Measurements from ENCODE around the gene GALNTL6. TPM values are rescaled to one million over a fixed set of nuclear protein-coding genes. Genes with fewer than 3 reads are reported as not detected.

GALNTL6 gene
- total RNA-seq, 1 experiment from 2014 or later = not detected

DNA sequence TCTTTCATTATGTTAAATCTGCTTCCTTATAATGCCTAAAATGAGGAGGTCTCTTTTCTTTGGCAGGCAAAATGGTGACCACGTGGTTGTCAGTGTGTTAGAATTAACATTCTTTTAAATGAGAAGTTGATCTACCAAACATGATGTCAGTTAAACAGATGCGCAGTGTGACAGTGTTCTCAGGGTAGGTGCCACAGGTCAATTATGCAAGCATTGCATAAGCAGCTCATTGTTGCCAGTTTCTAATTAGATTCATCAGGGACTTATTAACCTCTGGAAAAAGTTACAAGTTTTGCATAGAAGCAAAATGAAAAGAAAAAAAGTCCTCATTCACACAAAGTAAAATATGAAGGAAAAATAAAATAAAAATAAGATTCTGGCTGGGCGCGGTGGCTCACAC lies 1031.4 kb downstream of the GALNTL6 start:
- Histone ChIP-seq H2BK120ac (ENCODE audit: low read depth, low read length, poor library complexity, severe bottlenecking) (no peak overlapping the region), H3T11ph (ENCODE audit: low read length) (no peak overlapping the region), H4K91ac (ENCODE audit: insufficient read length, low read depth, low read length) (no peak overlapping the region), H3K14ac (ENCODE audit: insufficient read depth, low read length) (no peak overlapping the region), H2AK5ac (ENCODE audit: insufficient read length, low read length) (no peak overlapping the region), H2BK20ac (ENCODE audit: low read depth, low read length, poor library complexity, severe bottlenecking) (no peak overlapping the region), H3K9ac (ENCODE audit: extremely low read depth, insufficient read length, low read length) (no peak overlapping the region), H3K4me2 (ENCODE audit: insufficient read depth, insufficient read length, low read length) (no peak overlapping the region), H2BK15ac (ENCODE audit: low read depth, low read length) (no peak overlapping the region), H2AFZ (ENCODE audit: low read length) (no peak overlapping the region), H3K4me1 (ENCODE audit: insufficient read depth, low read length) (no peaks in the 10 kb centered on the region), H3K27me3 (ENCODE audit: insufficient read depth, low read length) (no peaks in the 10 kb centered on the region), H3K56ac (ENCODE audit: insufficient read length, low read depth, low read length) (no peak overlapping the region), H3K23me2 (ENCODE audit: insufficient read length, low read depth, low read length, poor library complexity, severe bottlenecking) (no peaks in the 10 kb centered on the region), H3K79me1 (ENCODE audit: insufficient read depth, low read depth, low read length, poor library complexity, severe bottlenecking) (no peaks in the 10 kb centered on the region), H2BK12ac (ENCODE audit: insufficient read length, low read depth, low read length) (no peak overlapping the region), H4K8ac (replicated peaks; ENCODE audit: insufficient read length, low read depth, low read length) (no peak overlapping the region), H3K23ac (ENCODE audit: insufficient read length, low read depth, low read length) (no peak overlapping the region), H3K4ac (ENCODE audit: low read depth, low read length) (no peak overlapping the region), H4K20me1 (ENCODE audit: control insufficient read depth, insufficient read depth, insufficient read length) (no peaks in the 10 kb centered on the region), H3K9me3 (ENCODE audit: control insufficient read depth, low read depth, low read length) (no peaks in the 10 kb centered on the region), H3K27ac (ENCODE audit: insufficient read length, low read depth, low read length) (no peak overlapping the region), H4K5ac (ENCODE audit: insufficient read length, low read depth, low read length) (no peak overlapping the region), H2BK5ac (ENCODE audit: insufficient read length, low read length) (no peak overlapping the region), H3K79me2 (ENCODE audit: insufficient read depth, low read length) (no peaks in the 10 kb centered on the region), H3K18ac (ENCODE audit: insufficient read length, low read depth, low read length) (no peak overlapping the region)
- Mint-ChIP-seq H3K4me1 (peaks cover 9 to 13% of the 10 kb centered on the region in 2 experiments), H3K9me3 (no peaks in the 10 kb centered on the region), H3K4me3 (no peak overlapping the region), H3K36me3 (ENCODE audit: insufficient read depth in 1 of 3, low read depth in 3 of 3) (no peaks in the 10 kb centered on the region), H3K27me3 (ENCODE audit: low read depth) (no peaks in the 10 kb centered on the region), H3K27ac (no peak overlapping the region)
- TF ChIP-seq, protein P1, sequence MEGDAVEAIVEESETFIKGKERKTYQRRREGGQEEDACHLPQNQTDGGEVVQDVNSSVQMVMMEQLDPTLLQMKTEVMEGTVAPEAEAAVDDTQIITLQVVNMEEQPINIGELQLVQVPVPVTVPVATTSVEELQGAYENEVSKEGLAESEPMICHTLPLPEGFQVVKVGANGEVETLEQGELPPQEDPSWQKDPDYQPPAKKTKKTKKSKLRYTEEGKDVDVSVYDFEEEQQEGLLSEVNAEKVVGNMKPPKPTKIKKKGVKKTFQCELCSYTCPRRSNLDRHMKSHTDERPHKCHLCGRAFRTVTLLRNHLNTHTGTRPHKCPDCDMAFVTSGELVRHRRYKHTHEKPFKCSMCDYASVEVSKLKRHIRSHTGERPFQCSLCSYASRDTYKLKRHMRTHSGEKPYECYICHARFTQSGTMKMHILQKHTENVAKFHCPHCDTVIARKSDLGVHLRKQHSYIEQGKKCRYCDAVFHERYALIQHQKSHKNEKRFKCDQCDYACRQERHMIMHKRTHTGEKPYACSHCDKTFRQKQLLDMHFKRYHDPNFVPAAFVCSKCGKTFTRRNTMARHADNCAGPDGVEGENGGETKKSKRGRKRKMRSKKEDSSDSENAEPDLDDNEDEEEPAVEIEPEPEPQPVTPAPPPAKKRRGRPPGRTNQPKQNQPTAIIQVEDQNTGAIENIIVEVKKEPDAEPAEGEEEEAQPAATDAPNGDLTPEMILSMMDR (conservative IDR thresholded peaks at IDR 0.05) = no peak
- no CpG with 5 or more reads among the region's 4 CpGs for WGBS (ENCODE audit: extremely low coverage, insufficient read length, low lambda C conversion rate)
- no peak for DNase-seq
